GM21825 (cell line): ENCODE data around the gene TCP11L1.
"Not testable (repeated sequence)": the region's sequence is repeated elsewhere in the genome, so short reads cannot be mapped to it uniquely, and the experiment has no call there.

Experiments used
- ATAC-seq: cut with Tn5 transposase; IDR thresholded peaks from one replicate; pipeline ENCODE4 v1.9.1; 2021; ENCODE audit warnings: mild to moderate bottlenecking, moderate library complexity; ENCODE audit not compliant: unreplicated experiment

Gene TCP11L1

GRCh38 chr11:33027846-33028536, 11.4 kb upstream of the TCP11L1 start:
- ATAC-seq = no peak

- ATAC-seq = no peak
Measured at GRCh38 chr11:33028537-33028914, 10.8 kb upstream of the TCP11L1 start.

DNA sequence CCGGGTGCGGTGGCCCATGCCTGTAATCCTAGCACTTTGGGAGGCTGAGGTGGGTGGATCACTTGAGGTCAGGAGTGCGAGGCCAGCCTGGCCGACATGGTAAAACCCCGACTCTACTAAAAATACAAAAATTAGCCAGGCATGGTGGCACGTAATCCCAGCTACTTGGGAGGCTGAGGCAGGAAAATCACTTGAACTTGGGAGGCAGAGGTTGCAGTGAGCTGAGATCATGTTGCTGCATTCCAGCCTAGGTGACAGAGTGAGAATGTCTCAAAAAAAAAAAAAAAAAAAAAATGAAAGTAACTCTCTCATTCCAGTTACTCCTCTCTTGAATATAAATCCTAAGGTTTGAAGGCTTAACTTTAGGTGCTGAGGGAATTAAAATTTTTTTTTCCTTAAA, 10.2 kb upstream of the TCP11L1 start:
- not testable (repeated sequence) for ATAC-seq

DNA sequence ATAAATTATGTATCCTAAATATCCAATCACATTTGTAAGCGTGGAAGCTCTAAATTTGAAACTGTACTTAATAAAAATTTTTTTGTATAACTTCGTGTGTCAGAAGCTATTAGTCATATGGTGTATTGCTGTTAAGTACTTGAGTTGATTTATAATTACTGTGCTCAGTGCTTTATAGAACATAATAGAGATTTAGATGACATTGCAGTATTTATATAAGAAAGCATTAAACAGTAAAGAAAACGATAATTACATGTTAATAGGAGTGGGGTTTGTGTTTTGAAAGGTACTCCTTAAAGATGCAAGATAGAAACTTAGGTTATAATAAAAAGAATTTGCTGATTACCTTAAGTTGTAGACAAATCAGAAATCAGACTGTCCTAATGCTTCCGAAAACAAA, 5.9 kb upstream of the TCP11L1 start:
- no peak for ATAC-seq

DNA sequence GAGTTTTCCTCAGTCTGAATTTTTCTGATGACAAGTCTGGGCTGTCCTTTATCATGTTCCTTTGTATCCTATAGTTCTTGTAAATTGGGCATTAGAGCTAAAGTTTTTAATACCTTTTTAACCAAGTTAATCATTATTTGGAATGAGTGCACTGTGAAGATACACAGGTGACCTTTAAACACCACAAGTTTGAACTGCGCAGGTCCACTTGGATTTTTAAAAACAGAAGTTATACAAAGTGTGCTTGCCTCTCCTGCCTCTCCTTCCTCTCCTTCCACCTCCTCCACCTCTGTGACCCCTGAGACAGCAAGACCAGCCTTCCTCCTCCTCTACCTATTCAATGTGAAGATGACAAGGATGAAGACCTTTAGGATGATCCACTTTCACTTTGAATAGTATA, 4.4 kb upstream of the TCP11L1 start:
- no peak for ATAC-seq

GRCh38 chr11:33040033-33040861, 875 bp downstream of the TCP11L1 start:
- ATAC-seq = peak; percentile 29

DNA sequence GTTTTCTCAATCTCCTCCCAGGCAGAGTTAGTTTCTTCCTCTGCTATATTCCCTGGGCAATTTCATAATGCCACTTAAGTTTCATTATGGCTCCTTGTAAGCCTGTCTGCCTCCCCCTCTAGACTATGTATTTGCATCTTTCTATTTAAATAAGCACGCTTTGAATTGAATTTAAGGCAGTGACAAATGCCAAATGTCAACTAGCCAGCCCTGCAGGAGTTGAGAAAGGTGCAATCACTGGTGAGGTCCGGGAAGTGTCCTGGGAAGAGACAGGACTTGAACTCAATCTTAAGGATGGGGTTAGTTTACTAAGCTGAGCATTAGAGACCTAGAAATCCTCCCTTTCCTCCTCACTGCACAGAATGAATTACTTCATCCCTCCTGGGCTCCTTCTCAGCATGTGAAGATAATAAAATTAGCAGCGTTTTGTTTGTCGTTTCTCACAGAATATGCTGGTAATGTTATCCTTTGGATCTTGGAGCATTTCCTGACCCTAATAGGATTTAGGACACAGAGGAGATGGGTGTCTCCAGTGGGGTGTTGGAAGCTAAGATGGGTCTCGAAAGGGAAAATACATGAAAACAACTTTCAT, 1.6 kb downstream of the TCP11L1 start:
- ATAC-seq = no peak

DNA sequence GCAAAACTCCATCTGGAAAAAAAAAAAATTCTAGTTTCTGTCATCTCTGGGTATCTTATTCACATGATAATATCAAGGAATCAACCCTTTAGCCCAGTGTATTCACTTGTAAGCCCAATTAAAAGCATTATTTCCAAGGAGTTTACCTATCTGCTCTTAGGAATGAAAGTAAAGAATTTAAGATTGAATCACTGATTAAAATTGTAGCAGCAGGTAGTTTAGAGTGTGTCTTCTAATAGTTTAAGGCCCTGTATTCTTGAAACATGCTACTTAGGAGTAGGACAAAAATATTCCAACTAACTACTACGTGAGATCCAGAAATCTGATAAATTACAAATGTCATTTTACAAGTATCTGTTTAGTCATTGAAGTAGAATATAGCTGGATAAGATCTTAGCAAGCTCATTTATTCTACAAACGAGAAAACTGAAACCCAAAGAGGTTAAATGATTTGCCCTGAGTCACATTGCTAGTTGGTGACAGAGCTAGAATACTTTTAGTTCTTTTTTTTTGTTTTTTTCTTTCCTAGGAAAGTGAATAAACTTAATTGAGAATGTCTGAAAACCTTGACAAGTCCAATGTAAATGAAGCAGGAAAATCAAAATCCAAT, 4.0 kb downstream of the TCP11L1 start:
- no peak for ATAC-seq

- no peak for ATAC-seq
Measured at GRCh38 chr11:33044285-33044756, 4.9 kb downstream of the TCP11L1 start.

DNA sequence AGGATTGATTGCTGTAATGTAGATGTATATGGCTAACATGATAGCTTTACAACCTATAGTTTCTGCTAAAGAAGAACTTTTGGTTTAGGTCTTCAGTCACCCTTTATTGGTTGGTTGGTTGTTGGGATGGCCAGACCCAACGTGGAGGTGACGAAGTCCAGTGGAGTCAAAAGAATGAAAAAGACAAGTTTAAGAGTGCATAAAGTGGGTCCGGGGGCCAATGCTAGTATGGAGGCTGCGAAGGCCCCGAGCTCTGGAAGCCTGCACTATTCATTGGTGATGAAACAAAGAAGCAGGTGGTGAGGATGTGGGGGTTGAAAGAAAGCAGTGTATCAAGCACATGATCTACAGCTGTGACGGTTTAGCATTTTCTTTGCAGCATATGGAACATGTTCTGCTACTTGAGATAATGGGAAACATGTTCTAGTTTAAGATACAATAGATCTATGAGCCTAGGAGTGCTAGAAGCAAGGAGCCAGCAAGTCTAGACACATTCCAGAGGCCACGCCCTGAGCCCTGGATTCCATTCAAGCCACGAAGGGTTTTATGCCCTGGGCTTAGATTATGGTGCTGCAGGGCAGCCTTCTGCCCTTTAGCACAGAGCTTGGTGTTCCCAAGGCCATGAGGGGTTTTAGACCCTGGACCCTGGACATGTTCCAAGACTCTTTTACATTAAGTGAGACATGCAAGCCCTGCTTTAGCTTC, 6.3 kb downstream of the TCP11L1 start:
- no peak for ATAC-seq

GRCh38 chr11:33048701-33049100, 9.3 kb downstream of the TCP11L1 start:
- ATAC-seq = not testable (repeated sequence)

- ATAC-seq = not testable (repeated sequence)
Measured at GRCh38 chr11:33049565-33050408, 10.4 kb downstream of the TCP11L1 start.

DNA sequence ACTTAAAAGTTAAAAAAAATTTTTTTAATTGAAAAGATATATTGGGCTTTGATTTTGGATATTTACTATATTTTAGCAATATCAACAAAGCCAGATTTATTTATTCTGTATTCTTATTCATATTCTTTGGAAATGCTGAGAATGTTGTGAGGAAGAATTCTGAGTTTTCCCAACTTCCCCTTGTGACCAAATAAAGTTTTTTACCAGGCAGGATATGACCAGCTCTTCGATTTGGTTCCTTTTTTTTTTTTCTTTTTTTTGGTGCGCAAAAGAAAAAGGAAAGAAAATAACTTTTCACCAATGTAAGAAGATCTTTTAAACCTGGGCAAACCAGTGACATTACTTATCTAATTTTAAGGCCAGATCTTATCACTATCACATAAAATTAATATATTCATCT, 12.9 kb downstream of the TCP11L1 start:
- no peak for ATAC-seq

DNA sequence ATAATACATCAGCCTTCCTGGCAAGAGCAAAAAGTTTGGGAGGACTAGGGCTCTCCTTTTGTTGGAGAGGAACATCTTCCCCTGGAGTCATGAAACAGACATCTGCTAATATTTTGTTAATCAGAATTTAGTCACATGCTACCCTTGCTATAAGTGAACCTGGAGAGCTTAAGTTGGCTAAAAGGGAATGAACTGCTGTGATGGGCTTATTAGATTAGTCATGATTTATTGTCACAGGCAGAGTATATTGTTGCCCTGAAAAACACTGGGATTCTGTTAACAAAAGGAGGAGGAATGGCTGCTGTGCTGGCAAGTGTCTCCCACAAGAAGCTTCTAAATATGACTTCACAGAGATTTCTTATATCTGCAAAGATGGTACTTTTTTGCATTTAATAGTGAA, 16.0 kb downstream of the TCP11L1 start:
- ATAC-seq = no peak

DNA sequence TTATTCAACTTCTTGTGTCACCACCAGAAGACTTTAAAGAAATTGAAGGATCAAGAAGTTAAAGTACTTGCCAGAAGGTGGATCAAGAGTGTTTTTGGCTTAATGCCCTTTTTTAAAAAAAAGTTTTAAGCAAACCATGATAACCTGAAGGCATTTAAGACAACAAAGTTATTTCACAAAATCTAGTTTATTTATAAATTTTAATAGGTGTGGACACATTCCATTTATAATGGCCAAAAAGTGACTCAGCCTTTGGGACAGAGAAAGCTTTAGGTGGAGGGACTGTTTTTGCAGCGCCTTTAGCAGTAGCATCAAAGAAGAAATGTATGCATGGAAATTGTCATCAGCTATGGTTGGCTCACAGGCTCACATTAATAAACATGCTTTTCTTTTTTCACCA, 17.9 kb downstream of the TCP11L1 start:
- ATAC-seq = no peak

GRCh38 chr11:33059331-33060007, 20.1 kb downstream of the TCP11L1 start:
- no peak for ATAC-seq

DNA sequence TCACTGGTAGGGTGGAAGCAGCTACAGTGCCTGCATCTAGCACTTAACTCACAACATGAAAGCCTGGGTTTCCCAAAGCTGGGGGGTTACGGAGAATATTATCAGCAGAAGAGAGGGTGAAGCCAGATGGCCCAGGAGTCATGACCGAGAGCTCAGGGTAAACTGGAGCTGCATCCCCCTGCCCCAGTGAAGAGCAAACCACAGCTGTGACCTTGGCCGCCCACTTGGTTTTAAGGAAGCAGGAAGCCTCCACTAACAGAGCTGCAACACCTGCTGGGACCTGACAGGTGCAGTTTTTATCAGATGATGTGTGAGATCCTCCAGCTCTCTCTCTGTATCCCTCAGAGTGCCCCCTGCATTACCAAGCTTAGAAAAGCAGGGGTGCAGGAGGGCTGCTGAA, 20.9 kb downstream of the TCP11L1 start:
- no peak for ATAC-seq

GRCh38 chr11:33062137-33062536, 22.8 kb downstream of the TCP11L1 start:
- ATAC-seq = no peak

- peak; percentile 58 for ATAC-seq
Measured at GRCh38 chr11:33063326-33063881, 24.0 kb downstream of the TCP11L1 start.
